ENCODE measurements around the gene KCNQ5.

DNA sequence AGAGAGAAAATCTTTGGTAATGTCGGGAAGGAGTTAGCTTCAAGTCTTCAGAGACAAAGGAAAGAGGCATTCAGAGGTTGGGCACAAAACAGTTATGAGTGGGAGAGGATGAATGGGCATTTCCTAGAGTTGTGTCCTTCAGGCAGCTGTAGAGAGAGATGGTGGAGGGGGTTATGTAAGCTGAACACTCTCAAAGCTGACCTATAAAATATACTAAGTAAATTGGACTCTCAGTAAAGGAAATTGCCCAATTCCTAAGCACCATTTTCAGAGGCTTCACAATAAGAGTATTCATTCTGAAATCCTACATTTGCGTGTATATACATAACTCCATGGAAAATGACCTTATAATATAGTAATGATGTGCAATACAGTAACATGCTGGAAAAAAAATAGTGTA, 161.2 kb downstream of the KCNQ5 start:
- TF ChIP-seq POLR2A (IDR thresholded peaks at IDR 0.05) (no peak), POLR2AphosphoS5 (IDR thresholded peaks at IDR 0.05; ENCODE audit: insufficient read depth in 1 of 2, low read depth in 1 of 2) (no peak)
- TF ChIP-seq, protein P1, sequence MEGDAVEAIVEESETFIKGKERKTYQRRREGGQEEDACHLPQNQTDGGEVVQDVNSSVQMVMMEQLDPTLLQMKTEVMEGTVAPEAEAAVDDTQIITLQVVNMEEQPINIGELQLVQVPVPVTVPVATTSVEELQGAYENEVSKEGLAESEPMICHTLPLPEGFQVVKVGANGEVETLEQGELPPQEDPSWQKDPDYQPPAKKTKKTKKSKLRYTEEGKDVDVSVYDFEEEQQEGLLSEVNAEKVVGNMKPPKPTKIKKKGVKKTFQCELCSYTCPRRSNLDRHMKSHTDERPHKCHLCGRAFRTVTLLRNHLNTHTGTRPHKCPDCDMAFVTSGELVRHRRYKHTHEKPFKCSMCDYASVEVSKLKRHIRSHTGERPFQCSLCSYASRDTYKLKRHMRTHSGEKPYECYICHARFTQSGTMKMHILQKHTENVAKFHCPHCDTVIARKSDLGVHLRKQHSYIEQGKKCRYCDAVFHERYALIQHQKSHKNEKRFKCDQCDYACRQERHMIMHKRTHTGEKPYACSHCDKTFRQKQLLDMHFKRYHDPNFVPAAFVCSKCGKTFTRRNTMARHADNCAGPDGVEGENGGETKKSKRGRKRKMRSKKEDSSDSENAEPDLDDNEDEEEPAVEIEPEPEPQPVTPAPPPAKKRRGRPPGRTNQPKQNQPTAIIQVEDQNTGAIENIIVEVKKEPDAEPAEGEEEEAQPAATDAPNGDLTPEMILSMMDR (IDR thresholded peaks at IDR 0.05) = no peak

Data from vagina (tissue), 2 donors.